ENCODE data around the gene CDK5RAP1.

- TF ChIP-seq CTCF (conservative IDR thresholded peaks at IDR 0.05; ENCODE audit: low read length) (no peak), EZH2phosphoT487 (IDR thresholded peaks at IDR 0.05; ENCODE audit: borderline replicate concordance, low read depth, low read length) (no peak)
These were observed 57.8 kb downstream of the CDK5RAP1 start for GRCh38 chr20:33343521-33343920.
